Trophoblast cell (in vitro differentiated cells and primary cell): Measurements from ENCODE around the gene SUMO3.

Experiments
- DNase-seq, 2 donors: peaks; one replicate each; pipeline ENCODE4 v3.0.0-alpha.2; 2016
- H2AFZ ChIP-seq: 2 replicates; pipeline ENCODE4 v1.6.1; 2013; ENCODE audit warnings: low read length, moderate library complexity, mild to moderate bottlenecking; ENCODE audit not compliant: insufficient read depth, poor library complexity
- H2AK5ac ChIP-seq: 2 replicates; pipeline ENCODE4 v1.6.1; 2013; ENCODE audit warnings: mild to moderate bottlenecking, low read length
- H2BK120ac ChIP-seq: 2 replicates; pipeline ENCODE4 v1.6.1; 2013; ENCODE audit warnings: low read length, mild to moderate bottlenecking, moderate library complexity; ENCODE audit not compliant: insufficient read depth, poor library complexity
- H2BK12ac ChIP-seq: 2 replicates; pipeline ENCODE4 v1.6.1; 2013; ENCODE audit warnings: mild to moderate bottlenecking, low read length, moderate library complexity
- H2BK5ac ChIP-seq: 2 replicates; pipeline ENCODE4 v1.6.1; 2013; ENCODE audit warnings: low read length, low read depth, moderate library complexity, mild to moderate bottlenecking; ENCODE audit not compliant: poor library complexity
- H3K14ac ChIP-seq: 2 replicates; pipeline ENCODE4 v1.6.1; 2013; ENCODE audit warnings: mild to moderate bottlenecking, low read length
- H3K18ac ChIP-seq: 2 replicates; pipeline ENCODE4 v1.6.1; 2013; ENCODE audit warnings: mild to moderate bottlenecking, low read length
- H3K23ac ChIP-seq: 2 replicates; pipeline ENCODE4 v1.6.1; 2013; ENCODE audit warnings: low read length
- H3K27ac ChIP-seq: 2 replicates; pipeline ENCODE4 v1.5.1; 2013; ENCODE audit warnings: low read depth, mild to moderate bottlenecking, inconsistent platforms, low read length, moderate library complexity
- H3K27me3 ChIP-seq: 2 replicates; pipeline ENCODE4 v1.6.1; 2013; ENCODE audit warnings: inconsistent platforms, mild to moderate bottlenecking, low read length, moderate library complexity; ENCODE audit not compliant: insufficient read depth
- H3K36me3 ChIP-seq, 2 experiments: 1 replicate in 1 of 2; 2 replicates in 1 of 2; pipeline ENCODE4 v1.6.1; 2013; ENCODE audit warnings: low read length in 2 of 2, mild to moderate bottlenecking in 2 of 2, moderate library complexity in 1 of 2; ENCODE audit not compliant: insufficient read depth in 2 of 2, control insufficient read depth in 1 of 2
- H3K4ac ChIP-seq: 2 replicates; pipeline ENCODE4 v1.6.1; 2013; ENCODE audit warnings: low read depth, mild to moderate bottlenecking, low read length, moderate library complexity
- H3K4me1 ChIP-seq, 2 experiments: 1 replicate in 1 of 2; 2 replicates in 1 of 2; pipeline ENCODE4 v1.6.1; 2013; ENCODE audit warnings: low read length in 2 of 2, mild to moderate bottlenecking in 2 of 2, moderate library complexity in 1 of 2; ENCODE audit not compliant: insufficient read depth in 2 of 2, control insufficient read depth in 1 of 2
- H3K4me2 ChIP-seq: 2 replicates; pipeline ENCODE4 v1.6.1; 2013; ENCODE audit warnings: inconsistent platforms, mild to moderate bottlenecking, low read length, moderate library complexity
- H3K4me3 ChIP-seq: 2 replicates; pipeline ENCODE4 v1.5.1; 2013; ENCODE audit warnings: mild to moderate bottlenecking, low read depth, low read length, inconsistent platforms
- H3K79me1 ChIP-seq: one replicate; pipeline ENCODE4 v1.6.1; 2013; ENCODE audit warnings: low read length
- H3K79me2 ChIP-seq: 2 replicates; pipeline ENCODE4 v1.6.1; 2013; ENCODE audit warnings: low read length, mild to moderate bottlenecking; ENCODE audit not compliant: control insufficient read depth, insufficient read depth, poor library complexity
- H3K9ac ChIP-seq: 2 replicates; pipeline ENCODE4 v1.6.1; 2013; ENCODE audit warnings: mild to moderate bottlenecking, low read length
- H3K9me3 ChIP-seq: 2 replicates; pipeline ENCODE4 v1.6.1; 2013; ENCODE audit warnings: low read depth, mild to moderate bottlenecking, control low read depth, inconsistent platforms, low read length; ENCODE audit not compliant: insufficient read depth
- H4K12ac ChIP-seq: 2 replicates; pipeline ENCODE4 v1.6.1; 2013; ENCODE audit warnings: low read depth, mild to moderate bottlenecking, low read length, moderate library complexity
- H4K8ac ChIP-seq: 2 replicates; pipeline ENCODE4 v1.6.1; 2013; ENCODE audit warnings: low read depth, mild to moderate bottlenecking, low read length, moderate library complexity
- H4K91ac ChIP-seq: one replicate; pipeline ENCODE4 v1.6.1; 2013; ENCODE audit warnings: low read depth, mild to moderate bottlenecking, low read length, moderate library complexity
- WGBS: extraction: QIAGEN DNeasy Blood & Tissue Kit; methylation state at CpG from one replicate; pipeline ENCODE4 v1.1.7; 2013; ENCODE audit warnings: missing lambda C conversion rate; ENCODE audit not compliant: insufficient read length, insufficient coverage; ENCODE audit errors: extremely low coverage; 5-methylcytosine and 5-hydroxymethylcytosine counted together

Gene SUMO3

GRCh38 chr21:44836666-44837471, 19.0 kb upstream of the SUMO3 start:
- Histone ChIP-seq H3K79me1 (no peaks in the 10 kb centered on the region), H2BK120ac (no peak overlapping the region), H3K14ac (peak overlapping the region; percentile 30), H2BK12ac (peak overlapping the region; percentile 34), H4K91ac (no peak overlapping the region), H3K4me1 (peaks cover 5 to 9% of the 10 kb centered on the region in 2 experiments), H3K27ac (no peak overlapping the region), H3K9ac (no peak overlapping the region), H3K27me3 (no peaks in the 10 kb centered on the region), H3K4ac (no peak overlapping the region), H3K4me2 (no peak overlapping the region), H3K36me3 (no peaks in the 10 kb centered on the region), H4K8ac (no peak overlapping the region), H4K12ac (no peak overlapping the region), H2AK5ac (no peak overlapping the region), H3K18ac (no peak overlapping the region), H3K23ac (no peak overlapping the region), H2BK5ac (no peak overlapping the region), H2AFZ (peak overlapping the region; percentile 54), H3K79me2 (no peaks in the 10 kb centered on the region), H3K4me3 (no peak overlapping the region), H3K9me3 (no peaks in the 10 kb centered on the region)
- WGBS: no CpG with 5 or more reads among the region's 37 CpGs
- DNase-seq: peak; percentile 16 to 45

GRCh38 chr21:44836349-44836665, 18.4 kb upstream of the SUMO3 start:
- Histone ChIP-seq H3K14ac (no peak overlapping the region), H2BK12ac (no peak overlapping the region), H2AK5ac (no peak overlapping the region), H2AFZ (no peak overlapping the region), H3K9me3 (no peaks in the 10 kb centered on the region), H3K79me2 (no peaks in the 10 kb centered on the region), H3K4me1 (peaks cover 5 to 9% of the 10 kb centered on the region in 2 experiments), H2BK5ac (no peak overlapping the region), H3K18ac (no peak overlapping the region), H3K36me3 (no peaks in the 10 kb centered on the region), H3K27ac (no peak overlapping the region), H3K4me2 (no peak overlapping the region), H3K79me1 (no peaks in the 10 kb centered on the region), H2BK120ac (no peak overlapping the region), H4K91ac (no peak overlapping the region), H4K12ac (no peak overlapping the region), H3K27me3 (no peaks in the 10 kb centered on the region), H4K8ac (no peak overlapping the region), H3K9ac (no peak overlapping the region), H3K4ac (no peak overlapping the region), H3K4me3 (no peak overlapping the region), H3K23ac (no peak overlapping the region)
- WGBS: no CpG with 5 or more reads among the region's 3 CpGs
- no peak for DNase-seq

GRCh38 chr21:44835647-44835973, 17.7 kb upstream of the SUMO3 start:
- Histone ChIP-seq H3K79me1 (no peaks in the 10 kb centered on the region), H3K14ac (no peak overlapping the region), H3K36me3 (no peaks in the 10 kb centered on the region), H2BK12ac (no peak overlapping the region), H2AK5ac (no peak overlapping the region), H4K91ac (no peak overlapping the region), H3K27ac (no peak overlapping the region), H3K9me3 (no peaks in the 10 kb centered on the region), H2BK120ac (no peak overlapping the region), H2BK5ac (no peak overlapping the region), H3K9ac (no peak overlapping the region), H4K8ac (no peak overlapping the region), H2AFZ (no peak overlapping the region), H3K4me3 (no peak overlapping the region), H3K4ac (no peak overlapping the region), H3K79me2 (no peaks in the 10 kb centered on the region), H3K23ac (no peak overlapping the region), H3K18ac (no peak overlapping the region), H3K4me1 (peaks cover 5 to 9% of the 10 kb centered on the region in 2 experiments), H4K12ac (no peak overlapping the region), H3K27me3 (no peaks in the 10 kb centered on the region), H3K4me2 (no peak overlapping the region)
- DNase-seq: no peak
- WGBS: no CpG with 5 or more reads among the region's 8 CpGs

- H4K12ac ChIP-seq: no peak overlapping the region
- no peak overlapping the region for H3K23ac ChIP-seq
- no peak overlapping the region for H4K8ac ChIP-seq
- H3K4me3 ChIP-seq: no peak overlapping the region
- H3K36me3 ChIP-seq: no peaks in the 10 kb centered on the region
- WGBS: no CpG with 5 or more reads among the region's 29 CpGs
- no peak for DNase-seq
- no peak overlapping the region for H2AFZ ChIP-seq
- no peak overlapping the region for H3K27ac ChIP-seq
- H3K79me1 ChIP-seq: no peaks in the 10 kb centered on the region
- H4K91ac ChIP-seq: no peak overlapping the region
- H3K14ac ChIP-seq: no peak overlapping the region
- no peak overlapping the region for H3K9ac ChIP-seq
- no peaks in the 10 kb centered on the region for H3K79me2 ChIP-seq
- H2BK12ac ChIP-seq: no peak overlapping the region
- no peak overlapping the region for H2BK120ac ChIP-seq
- H3K4me2 ChIP-seq: no peak overlapping the region
- H3K4ac ChIP-seq: no peak overlapping the region
- peaks cover 5 to 9% of the 10 kb centered on the region in 2 experiments for H3K4me1 ChIP-seq
- no peaks in the 10 kb centered on the region for H3K27me3 ChIP-seq
- H3K18ac ChIP-seq: no peak overlapping the region
- no peak overlapping the region for H2BK5ac ChIP-seq
- H3K9me3 ChIP-seq: no peaks in the 10 kb centered on the region
- no peak overlapping the region for H2AK5ac ChIP-seq
These were observed 17.2 kb upstream of the SUMO3 start for GRCh38 chr21:44834951-44835646.
